GM12878 (cell line): ENCODE measurements around the gene CWC25. TPM values are rescaled to one million over a fixed set of nuclear protein-coding genes. Genes with fewer than 3 reads are reported as not detected.

ENCODE experiments used
- CHD2 ChIP-seq: IDR thresholded peaks from 2 replicates; pipeline ENCODE4 v1.6.1; 2011; ENCODE audit warnings: low read depth, low read length, improper control_type of control experiment, borderline replicate concordance
- DPF2 ChIP-seq: fragments of 450-650 bp; IDR thresholded peaks from 2 replicates; pipeline ENCODE4 v1.6.1; 2017; ENCODE audit warnings: mild to moderate bottlenecking
- GABPA ChIP-seq: IDR thresholded peaks from 2 replicates; pipeline ENCODE4 v1.6.1; 2014; ENCODE audit warnings: antibody characterized with exemption, low read depth, mild to moderate bottlenecking, inconsistent platforms
- MTA3 ChIP-seq: IDR thresholded peaks from 2 replicates; pipeline ENCODE4 v1.6.1; 2012; ENCODE audit warnings: low read length, inconsistent platforms, borderline replicate concordance
- NFIC ChIP-seq: IDR thresholded peaks from 2 replicates; pipeline ENCODE4 v1.6.1; 2012; ENCODE audit warnings: low read depth, mild to moderate bottlenecking, inconsistent platforms, low read length, moderate library complexity
- NR2C2 ChIP-seq: IDR thresholded peaks from 2 replicates; pipeline ENCODE4 v1.6.1; 2011; ENCODE audit warnings: borderline replicate concordance, low read depth; ENCODE audit not compliant: control insufficient read depth, insufficient read length
- PAX5 ChIP-seq: IDR thresholded peaks from 2 replicates; pipeline ENCODE4 v1.6.1; 2011; ENCODE audit warnings: low read depth, low read length, borderline replicate concordance
- RAD21 ChIP-seq: IDR thresholded peaks from 2 replicates; pipeline ENCODE4 v1.6.1; 2011; ENCODE audit warnings: mild to moderate bottlenecking, low read depth, low read length, moderate library complexity; ENCODE audit not compliant: insufficient read depth
- YY1 ChIP-seq: IDR thresholded peaks from 2 replicates; pipeline ENCODE4 v1.6.1; 2011; ENCODE audit warnings: low read depth, mild to moderate bottlenecking, low read length
- ZNF622 ChIP-seq: fragments of 450-650 bp; IDR thresholded peaks from 2 replicates; pipeline ENCODE4 v1.6.1; 2017; ENCODE audit warnings: mild to moderate bottlenecking, inconsistent platforms
- polyA plus RNA-seq, 11 experiments: library from polyadenylated mRNA; depleted of rRNA in 4 of 11; unstranded in 6 of 11; stranded (reverse) in 5 of 11; fragments of >200 nt; fragmentation: Nextera tagmentation in 4 of 11; fragmentation: Illumina TruSeq in 1 of 11; extraction: Ambion mirVana in 4 of 11; extraction: Trizol in 1 of 11; gene quantifications; 1 replicate in 1 of 11; 2 replicates in 10 of 11; pipeline versions ENCODE4 v1.2.1 to v1.2.3, GENCODE V29; 2011 to 2016; ENCODE audit warnings: inconsistent platforms in 2 of 11, missing spikeins in 2 of 11, low read depth in 1 of 11
- total RNA-seq, 4 experiments: library from RNA; depleted of rRNA in 3 of 4; stranded (reverse); fragments of >200 nt in 3 of 4; fragmentation: Illumina TruSeq in 1 of 4; extraction: Trizol in 1 of 4; gene quantifications; 2 replicates each; pipeline versions ENCODE4 v1.2.1 to v1.2.3, GENCODE V29; 2013 to 2021
- TF ChIP-seq, protein P1 (sequence below), 3 experiments: IDR thresholded peaks in 2 of 3; conservative IDR thresholded peaks in 1 of 3; 2 replicates each; pipeline ENCODE4 v1.5.1; 2011; ENCODE audit warnings: low read depth in 3 of 3, low read length in 3 of 3, mild to moderate bottlenecking in 3 of 3, control low read depth in 2 of 3, moderate library complexity in 2 of 3, inconsistent platforms in 1 of 3, mixed read lengths in 1 of 3; ENCODE audit not compliant: control insufficient read depth in 2 of 3, insufficient read depth in 1 of 3; ENCODE audit errors: extremely low read depth in 1 of 3
- TF ChIP-seq, protein P2 (sequence below): IDR thresholded peaks from 2 replicates; pipeline ENCODE4 v1.6.1; 2012; ENCODE audit warnings: low read length, inconsistent platforms
- TF ChIP-seq, protein P3 (sequence below): fragments of 450-650 bp; IDR thresholded peaks from 2 replicates; pipeline ENCODE4 v1.6.1; 2016; ENCODE audit warnings: mild to moderate bottlenecking
- TF ChIP-seq, protein P4 (sequence below): fragments of 450-650 bp; IDR thresholded peaks from 2 replicates; pipeline ENCODE4 v1.6.1; 2017; ENCODE audit warnings: mild to moderate bottlenecking, moderate library complexity
- TF ChIP-seq, protein P5 (sequence below): fragments of 450-650 bp; IDR thresholded peaks from 2 replicates; pipeline ENCODE4 v1.6.1; 2018; ENCODE audit warnings: mild to moderate bottlenecking, low read depth, moderate library complexity; ENCODE audit not compliant: partially characterized antibody

The CWC25 gene
- total and polyA plus RNA-seq, 10 of the 15 experiments (the other 5 are each of a cell fraction or from before 2014, with no cell fraction given), result 14.7 to 29.7 (median 22.9) TPM

DNA sequence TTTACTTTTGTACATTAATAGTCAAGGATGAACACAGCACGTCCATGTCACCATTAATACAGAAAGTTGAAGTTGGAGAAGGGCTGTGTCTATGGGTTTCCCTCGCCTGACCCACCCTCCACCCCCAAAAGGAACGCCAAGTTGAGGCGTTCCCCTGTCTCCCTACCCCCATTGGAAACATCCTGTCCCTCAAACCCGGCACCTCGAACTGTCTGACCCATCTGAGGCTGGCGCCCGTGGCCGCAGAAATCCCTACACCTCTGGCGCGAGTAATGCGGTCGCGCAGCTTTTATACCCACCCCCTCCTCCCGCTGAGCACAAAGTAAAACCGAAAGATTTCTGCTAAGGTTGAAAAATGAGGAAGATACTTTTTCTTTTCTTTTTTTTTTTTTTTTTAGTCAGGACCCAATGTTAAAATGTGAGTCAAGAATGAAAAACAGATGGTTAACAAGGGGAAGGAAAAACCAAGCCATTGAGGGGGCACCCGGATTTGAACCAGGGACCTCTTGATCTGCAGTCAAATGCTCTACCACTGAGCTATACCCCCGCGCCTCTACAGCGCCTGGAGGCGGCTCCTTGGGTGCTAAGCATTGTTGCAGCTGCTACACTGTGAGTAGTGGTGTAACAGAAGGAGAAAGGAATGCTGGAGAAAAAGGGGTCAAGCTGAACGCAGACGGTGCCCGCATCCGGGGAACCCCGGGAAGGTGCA is 43.9 kb upstream of the CWC25 start (continued):
- 0 out of 2 replicates have a peak, but pooled peaks have one; percentile 69 for TF ChIP-seq MTA3
- TF ChIP-seq RAD21, result 0 out of 2 replicates have a peak, but pooled peaks have one; percentile 16
- TF ChIP-seq, protein P1, sequence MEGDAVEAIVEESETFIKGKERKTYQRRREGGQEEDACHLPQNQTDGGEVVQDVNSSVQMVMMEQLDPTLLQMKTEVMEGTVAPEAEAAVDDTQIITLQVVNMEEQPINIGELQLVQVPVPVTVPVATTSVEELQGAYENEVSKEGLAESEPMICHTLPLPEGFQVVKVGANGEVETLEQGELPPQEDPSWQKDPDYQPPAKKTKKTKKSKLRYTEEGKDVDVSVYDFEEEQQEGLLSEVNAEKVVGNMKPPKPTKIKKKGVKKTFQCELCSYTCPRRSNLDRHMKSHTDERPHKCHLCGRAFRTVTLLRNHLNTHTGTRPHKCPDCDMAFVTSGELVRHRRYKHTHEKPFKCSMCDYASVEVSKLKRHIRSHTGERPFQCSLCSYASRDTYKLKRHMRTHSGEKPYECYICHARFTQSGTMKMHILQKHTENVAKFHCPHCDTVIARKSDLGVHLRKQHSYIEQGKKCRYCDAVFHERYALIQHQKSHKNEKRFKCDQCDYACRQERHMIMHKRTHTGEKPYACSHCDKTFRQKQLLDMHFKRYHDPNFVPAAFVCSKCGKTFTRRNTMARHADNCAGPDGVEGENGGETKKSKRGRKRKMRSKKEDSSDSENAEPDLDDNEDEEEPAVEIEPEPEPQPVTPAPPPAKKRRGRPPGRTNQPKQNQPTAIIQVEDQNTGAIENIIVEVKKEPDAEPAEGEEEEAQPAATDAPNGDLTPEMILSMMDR (IDR thresholded peaks at IDR 0.05 in 2 of 3, conservative IDR thresholded peaks at IDR 0.05 in 1 of 3; ENCODE audit: control insufficient read depth in 2 of 3, extremely low read depth in 1 of 3, insufficient read depth in 1 of 3, low read depth in 3 of 3, low read length in 3 of 3), result peak; percentile 43 to 49 (median 46)
- peak; percentile 83 for TF ChIP-seq NFIC
- peak; percentile 16; the same call in 1 of the 2 replicates for TF ChIP-seq DPF2
- TF ChIP-seq, protein P2, sequence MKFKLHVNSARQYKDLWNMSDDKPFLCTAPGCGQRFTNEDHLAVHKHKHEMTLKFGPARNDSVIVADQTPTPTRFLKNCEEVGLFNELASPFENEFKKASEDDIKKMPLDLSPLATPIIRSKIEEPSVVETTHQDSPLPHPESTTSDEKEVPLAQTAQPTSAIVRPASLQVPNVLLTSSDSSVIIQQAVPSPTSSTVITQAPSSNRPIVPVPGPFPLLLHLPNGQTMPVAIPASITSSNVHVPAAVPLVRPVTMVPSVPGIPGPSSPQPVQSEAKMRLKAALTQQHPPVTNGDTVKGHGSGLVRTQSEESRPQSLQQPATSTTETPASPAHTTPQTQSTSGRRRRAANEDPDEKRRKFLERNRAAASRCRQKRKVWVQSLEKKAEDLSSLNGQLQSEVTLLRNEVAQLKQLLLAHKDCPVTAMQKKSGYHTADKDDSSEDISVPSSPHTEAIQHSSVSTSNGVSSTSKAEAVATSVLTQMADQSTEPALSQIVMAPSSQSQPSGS, result peak; percentile 71; the same call in 1 of the 2 replicates
- no peak; the same call in 1 of the 2 replicates for TF ChIP-seq PAX5
- TF ChIP-seq, protein P3, sequence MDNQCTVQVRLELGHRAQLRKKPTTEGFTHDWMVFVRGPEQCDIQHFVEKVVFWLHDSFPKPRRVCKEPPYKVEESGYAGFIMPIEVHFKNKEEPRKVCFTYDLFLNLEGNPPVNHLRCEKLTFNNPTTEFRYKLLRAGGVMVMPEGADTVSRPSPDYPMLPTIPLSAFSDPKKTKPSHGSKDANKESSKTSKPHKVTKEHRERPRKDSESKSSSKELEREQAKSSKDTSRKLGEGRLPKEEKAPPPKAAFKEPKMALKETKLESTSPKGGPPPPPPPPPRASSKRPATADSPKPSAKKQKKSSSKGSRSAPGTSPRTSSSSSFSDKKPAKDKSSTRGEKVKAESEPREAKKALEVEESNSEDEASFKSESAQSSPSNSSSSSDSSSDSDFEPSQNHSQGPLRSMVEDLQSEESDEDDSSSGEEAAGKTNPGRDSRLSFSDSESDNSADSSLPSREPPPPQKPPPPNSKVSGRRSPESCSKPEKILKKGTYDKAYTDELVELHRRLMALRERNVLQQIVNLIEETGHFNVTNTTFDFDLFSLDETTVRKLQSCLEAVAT, result peak; percentile 89
- TF ChIP-seq, protein P4, sequence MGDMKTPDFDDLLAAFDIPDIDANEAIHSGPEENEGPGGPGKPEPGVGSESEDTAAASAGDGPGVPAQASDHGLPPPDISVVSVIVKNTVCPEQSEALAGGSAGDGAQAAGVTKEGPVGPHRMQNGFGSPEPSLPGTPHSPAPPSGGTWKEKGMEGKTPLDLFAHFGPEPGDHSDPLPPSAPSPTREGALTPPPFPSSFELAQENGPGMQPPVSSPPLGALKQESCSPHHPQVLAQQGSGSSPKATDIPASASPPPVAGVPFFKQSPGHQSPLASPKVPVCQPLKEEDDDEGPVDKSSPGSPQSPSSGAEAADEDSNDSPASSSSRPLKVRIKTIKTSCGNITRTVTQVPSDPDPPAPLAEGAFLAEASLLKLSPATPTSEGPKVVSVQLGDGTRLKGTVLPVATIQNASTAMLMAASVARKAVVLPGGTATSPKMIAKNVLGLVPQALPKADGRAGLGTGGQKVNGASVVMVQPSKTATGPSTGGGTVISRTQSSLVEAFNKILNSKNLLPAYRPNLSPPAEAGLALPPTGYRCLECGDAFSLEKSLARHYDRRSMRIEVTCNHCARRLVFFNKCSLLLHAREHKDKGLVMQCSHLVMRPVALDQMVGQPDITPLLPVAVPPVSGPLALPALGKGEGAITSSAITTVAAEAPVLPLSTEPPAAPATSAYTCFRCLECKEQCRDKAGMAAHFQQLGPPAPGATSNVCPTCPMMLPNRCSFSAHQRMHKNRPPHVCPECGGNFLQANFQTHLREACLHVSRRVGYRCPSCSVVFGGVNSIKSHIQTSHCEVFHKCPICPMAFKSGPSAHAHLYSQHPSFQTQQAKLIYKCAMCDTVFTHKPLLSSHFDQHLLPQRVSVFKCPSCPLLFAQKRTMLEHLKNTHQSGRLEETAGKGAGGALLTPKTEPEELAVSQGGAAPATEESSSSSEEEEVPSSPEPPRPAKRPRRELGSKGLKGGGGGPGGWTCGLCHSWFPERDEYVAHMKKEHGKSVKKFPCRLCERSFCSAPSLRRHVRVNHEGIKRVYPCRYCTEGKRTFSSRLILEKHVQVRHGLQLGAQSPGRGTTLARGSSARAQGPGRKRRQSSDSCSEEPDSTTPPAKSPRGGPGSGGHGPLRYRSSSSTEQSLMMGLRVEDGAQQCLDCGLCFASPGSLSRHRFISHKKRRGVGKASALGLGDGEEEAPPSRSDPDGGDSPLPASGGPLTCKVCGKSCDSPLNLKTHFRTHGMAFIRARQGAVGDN, result no peak
- TF ChIP-seq YY1, result peak; percentile 71
- TF ChIP-seq, protein P5, sequence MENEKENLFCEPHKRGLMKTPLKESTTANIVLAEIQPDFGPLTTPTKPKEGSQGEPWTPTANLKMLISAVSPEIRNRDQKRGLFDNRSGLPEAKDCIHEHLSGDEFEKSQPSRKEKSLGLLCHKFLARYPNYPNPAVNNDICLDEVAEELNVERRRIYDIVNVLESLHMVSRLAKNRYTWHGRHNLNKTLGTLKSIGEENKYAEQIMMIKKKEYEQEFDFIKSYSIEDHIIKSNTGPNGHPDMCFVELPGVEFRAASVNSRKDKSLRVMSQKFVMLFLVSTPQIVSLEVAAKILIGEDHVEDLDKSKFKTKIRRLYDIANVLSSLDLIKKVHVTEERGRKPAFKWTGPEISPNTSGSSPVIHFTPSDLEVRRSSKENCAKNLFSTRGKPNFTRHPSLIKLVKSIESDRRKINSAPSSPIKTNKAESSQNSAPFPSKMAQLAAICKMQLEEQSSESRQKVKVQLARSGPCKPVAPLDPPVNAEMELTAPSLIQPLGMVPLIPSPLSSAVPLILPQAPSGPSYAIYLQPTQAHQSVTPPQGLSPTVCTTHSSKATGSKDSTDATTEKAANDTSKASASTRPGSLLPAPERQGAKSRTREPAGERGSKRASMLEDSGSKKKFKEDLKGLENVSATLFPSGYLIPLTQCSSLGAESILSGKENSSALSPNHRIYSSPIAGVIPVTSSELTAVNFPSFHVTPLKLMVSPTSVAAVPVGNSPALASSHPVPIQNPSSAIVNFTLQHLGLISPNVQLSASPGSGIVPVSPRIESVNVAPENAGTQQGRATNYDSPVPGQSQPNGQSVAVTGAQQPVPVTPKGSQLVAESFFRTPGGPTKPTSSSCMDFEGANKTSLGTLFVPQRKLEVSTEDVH, result peak; percentile 65
- no peak for TF ChIP-seq ZNF622
- no peak for TF ChIP-seq NR2C2
- no peak for TF ChIP-seq GABPA
- peak; percentile 80 for TF ChIP-seq CHD2
- TF ChIP-seq, all 136 proteins: peak for 62
